Measurements from ENCODE around the gene ACTN2. TPM values are rescaled to one million over a fixed set of nuclear protein-coding genes. Genes with fewer than 3 reads are reported as not detected.
A peak's percentile ranks its signal among the peaks of the same experiment; 100 is the strongest.

The ACTN2 gene
- total and polyA plus RNA-seq, 4 donors: 0.81 to 6.6 (median 3.0) TPM

GRCh38 chr1:236686815-236687160 lies 489 bp downstream of the ACTN2 start:
- Histone ChIP-seq H3K27ac (ENCODE audit: low read depth in 1 of 2, low read length in 1 of 2) (peak overlapping the region in 1 of 2 donors; percentile 92), H3K4me1 (ENCODE audit: control insufficient read depth in 5 of 5, insufficient read depth in 5 of 5, low read length in 5 of 5) (peaks cover 0 to 8% (median 5%) of the 10 kb centered on the region in 5 donors), H3K4me3 (peak overlapping the region; percentile 9), H3K27me3 (ENCODE audit: control insufficient read depth in 3 of 3, insufficient read depth in 3 of 3, low read length in 2 of 3) (peaks cover 3 to 24% (median 17%) of the 10 kb centered on the region in 3 donors), H3K36me3 (ENCODE audit: control insufficient read depth in 4 of 4, insufficient read depth in 4 of 4, low read length in 4 of 4) (no peaks in the 10 kb centered on the region), H3K9ac (ENCODE audit: insufficient read depth in 1 of 2, low read length in 2 of 2) (no peak overlapping the region), H3K9me3 (ENCODE audit: control insufficient read depth in 4 of 4, insufficient read depth in 3 of 4, low read length in 3 of 4) (peaks cover 0 to 2% (median 0%) of the 10 kb centered on the region in 4 donors)
- peak in 1 of 3 donors; percentile 18 for DNase-seq
- WGBS, 2 donors: 13 to 17% methylated on average over 26 to 31 of the region's 31 CpGs
- TF ChIP-seq, protein P1, sequence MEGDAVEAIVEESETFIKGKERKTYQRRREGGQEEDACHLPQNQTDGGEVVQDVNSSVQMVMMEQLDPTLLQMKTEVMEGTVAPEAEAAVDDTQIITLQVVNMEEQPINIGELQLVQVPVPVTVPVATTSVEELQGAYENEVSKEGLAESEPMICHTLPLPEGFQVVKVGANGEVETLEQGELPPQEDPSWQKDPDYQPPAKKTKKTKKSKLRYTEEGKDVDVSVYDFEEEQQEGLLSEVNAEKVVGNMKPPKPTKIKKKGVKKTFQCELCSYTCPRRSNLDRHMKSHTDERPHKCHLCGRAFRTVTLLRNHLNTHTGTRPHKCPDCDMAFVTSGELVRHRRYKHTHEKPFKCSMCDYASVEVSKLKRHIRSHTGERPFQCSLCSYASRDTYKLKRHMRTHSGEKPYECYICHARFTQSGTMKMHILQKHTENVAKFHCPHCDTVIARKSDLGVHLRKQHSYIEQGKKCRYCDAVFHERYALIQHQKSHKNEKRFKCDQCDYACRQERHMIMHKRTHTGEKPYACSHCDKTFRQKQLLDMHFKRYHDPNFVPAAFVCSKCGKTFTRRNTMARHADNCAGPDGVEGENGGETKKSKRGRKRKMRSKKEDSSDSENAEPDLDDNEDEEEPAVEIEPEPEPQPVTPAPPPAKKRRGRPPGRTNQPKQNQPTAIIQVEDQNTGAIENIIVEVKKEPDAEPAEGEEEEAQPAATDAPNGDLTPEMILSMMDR (IDR thresholded peaks at IDR 0.05; ENCODE audit: control extremely low read depth, extremely low read depth): no peak
- ATAC-seq (ENCODE audit: insufficient read depth, low FRiP score): no peak

DNA sequence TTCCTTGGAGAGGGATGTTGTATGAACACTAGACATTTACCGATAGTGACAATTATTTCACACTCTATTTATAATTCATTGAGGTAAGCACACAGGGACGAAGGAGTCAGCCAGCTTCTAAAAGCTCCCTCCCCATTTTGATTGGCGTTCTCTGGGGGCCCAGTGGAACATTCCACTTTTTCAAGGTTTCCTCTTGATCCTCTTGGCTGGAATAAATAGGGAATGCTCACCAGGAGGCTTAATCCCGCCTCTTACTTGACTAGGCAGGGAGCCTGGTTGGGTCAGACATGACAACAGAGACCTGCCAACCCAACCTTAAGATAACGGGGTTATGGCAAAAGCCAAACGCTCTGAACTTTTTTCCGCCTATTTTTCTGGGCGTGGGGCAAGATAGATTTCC lies 974 bp downstream of the ACTN2 start:
- Histone ChIP-seq H3K9ac (ENCODE audit: insufficient read depth in 1 of 2, low read length in 2 of 2) (no peak overlapping the region), H3K4me1 (ENCODE audit: control insufficient read depth in 5 of 5, insufficient read depth in 5 of 5, low read length in 5 of 5) (peaks cover 0 to 8% (median 5%) of the 10 kb centered on the region in 5 donors), H3K27me3 (ENCODE audit: control insufficient read depth in 3 of 3, insufficient read depth in 3 of 3, low read length in 2 of 3) (peaks cover 3 to 24% (median 17%) of the 10 kb centered on the region in 3 donors), H3K27ac (ENCODE audit: low read depth in 1 of 2, low read length in 1 of 2) (peak overlapping the region in 1 of 2 donors; percentile 92), H3K4me3 (no peak overlapping the region), H3K9me3 (ENCODE audit: control insufficient read depth in 4 of 4, insufficient read depth in 3 of 4, low read length in 3 of 4) (peaks cover 0 to 2% (median 0%) of the 10 kb centered on the region in 4 donors), H3K36me3 (ENCODE audit: control insufficient read depth in 4 of 4, insufficient read depth in 4 of 4, low read length in 4 of 4) (no peaks in the 10 kb centered on the region)
- TF ChIP-seq, protein P1 (IDR thresholded peaks at IDR 0.05; ENCODE audit: control extremely low read depth, extremely low read depth): no peak
- ATAC-seq (ENCODE audit: insufficient read depth, low FRiP score) (no peak), DNase-seq (peak in 1 of 3 donors; percentile 18)
- WGBS, 2 donors: 61 to 66% methylated on average over 8 of the region's 8 CpGs

DNA sequence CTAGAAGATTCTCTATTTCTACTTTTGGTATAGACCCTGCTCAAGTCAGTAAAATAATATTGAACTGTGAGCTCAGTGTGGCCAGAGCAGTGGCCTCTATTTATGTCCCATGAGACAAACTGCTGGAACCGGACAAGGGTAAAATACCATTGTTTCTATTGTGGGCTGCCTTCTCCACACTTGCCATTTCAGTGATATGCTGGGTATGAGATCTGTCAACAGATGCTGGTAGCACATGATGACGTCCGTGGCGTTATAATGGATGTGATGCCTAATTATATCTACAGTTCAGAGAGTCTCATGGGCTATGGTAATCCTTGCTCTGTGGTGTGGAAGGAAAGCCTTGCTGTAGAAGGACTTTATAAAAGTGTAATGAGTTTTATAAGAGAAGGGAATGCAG lies 2.4 kb downstream of the ACTN2 start:
- ATAC-seq (ENCODE audit: insufficient read depth, low FRiP score) (no peak), DNase-seq (no peak)
- Histone ChIP-seq H3K9ac (ENCODE audit: insufficient read depth in 1 of 2, low read length in 2 of 2) (no peak overlapping the region), H3K4me1 (ENCODE audit: control insufficient read depth in 5 of 5, insufficient read depth in 5 of 5, low read length in 5 of 5) (peaks cover 0 to 8% (median 5%) of the 10 kb centered on the region in 5 donors), H3K27me3 (ENCODE audit: control insufficient read depth in 3 of 3, insufficient read depth in 3 of 3, low read length in 2 of 3) (peaks cover 3 to 24% (median 17%) of the 10 kb centered on the region in 3 donors), H3K36me3 (ENCODE audit: control insufficient read depth in 4 of 4, insufficient read depth in 4 of 4, low read length in 4 of 4) (no peaks in the 10 kb centered on the region), H3K27ac (ENCODE audit: low read depth in 1 of 2, low read length in 1 of 2) (peak overlapping the region in 1 of 2 donors; percentile 77), H3K4me3 (no peak overlapping the region), H3K9me3 (ENCODE audit: control insufficient read depth in 4 of 4, insufficient read depth in 3 of 4, low read length in 3 of 4) (peaks cover 0 to 2% (median 0%) of the 10 kb centered on the region in 4 donors)
- 78 to 84% methylated on average over 4 of the region's 4 CpGs for WGBS, 2 donors
- TF ChIP-seq, protein P1 (IDR thresholded peaks at IDR 0.05; ENCODE audit: control extremely low read depth, extremely low read depth): no peak
